HUDEP-2 (cell line): ENCODE data around the gene OR2T11.
"Not testable (repeated sequence)": the region's sequence is repeated elsewhere in the genome, so short reads cannot be mapped to it uniquely, and the experiment has no call there.

ENCODE experiments used
- DNase-seq, 76 experiments: peaks; one replicate each; lab custom pipeline; 2025; ENCODE audit not compliant: unreplicated experiment in 76 of 76; lab: John Stamatoyannopoulos, UW

OR2T11 gene

GRCh38 chr1:248634991-248635390 lies at the start of gene OR2T11:
OR2T11 (minus strand) TSS chr1:248635091; CDS start chr1:248627128, 7,963 bp downstream.
- DNase-seq = not testable (repeated sequence)

- DNase-seq = no peak
Observed at GRCh38 chr1:248681651-248682050, 46.8 kb upstream of the OR2T11 start.

GRCh38 chr1:248670003-248670402 lies 35.1 kb upstream of the OR2T11 start:
- DNase-seq = no peak

GRCh38 chr1:248663453-248664328 lies 28.8 kb upstream of the OR2T11 start:
- DNase-seq = not testable (repeated sequence)

- not testable (repeated sequence) for DNase-seq
Observed at GRCh38 chr1:248656797-248657196, 21.9 kb upstream of the OR2T11 start.

GRCh38 chr1:248655354-248655753 lies 20.5 kb upstream of the OR2T11 start, which contains the start of gene OR2T27:
OR2T27 (minus strand) TSS chr1:248655528; CDS start chr1:248650884, 4,644 bp downstream.
- DNase-seq = not testable (repeated sequence)

GRCh38 chr1:248648770-248649536 lies 14.1 kb upstream of the OR2T11 start:
- not testable (repeated sequence) for DNase-seq

- DNase-seq = not testable (repeated sequence)
Observed at GRCh38 chr1:248645178-248645577, 10.3 kb upstream of the OR2T11 start, which contains the start of gene OR2T35. OR2T35 (minus strand) TSS chr1:248645278; CDS start chr1:248639258, 6,020 bp downstream.

- DNase-seq = not testable (repeated sequence)
Observed at GRCh38 chr1:248642971-248643651, 8.2 kb upstream of the OR2T11 start.

- not testable (repeated sequence) for DNase-seq
Observed at GRCh38 chr1:248641583-248641982, 6.7 kb upstream of the OR2T11 start.

GRCh38 chr1:248640906-248641305 lies 6.0 kb upstream of the OR2T11 start:
- DNase-seq = not testable (repeated sequence)

- not testable (repeated sequence) for DNase-seq
Observed at GRCh38 chr1:248639652-248640051, 4.8 kb upstream of the OR2T11 start.

- not testable (repeated sequence) for DNase-seq
Observed at GRCh38 chr1:248636612-248637011, 1.7 kb upstream of the OR2T11 start.

- no peak for DNase-seq
Observed at GRCh38 chr1:248631354-248632008, 3.4 kb downstream of the OR2T11 start.

GRCh38 chr1:248630551-248630950 lies 4.3 kb downstream of the OR2T11 start:
- DNase-seq = no peak

- DNase-seq = no peak
Observed at GRCh38 chr1:248627971-248628844, 6.7 kb downstream of the OR2T11 start.

GRCh38 chr1:248625971-248626370 lies 8.9 kb downstream of the OR2T11 start:
- DNase-seq = no peak

GRCh38 chr1:248625166-248625565 lies 9.7 kb downstream of the OR2T11 start:
- no peak for DNase-seq

- DNase-seq = no peak
Observed at GRCh38 chr1:248622570-248623001, 12.3 kb downstream of the OR2T11 start.
